ENCODE measurements around the gene NHEJ1. TPM values are rescaled to one million over a fixed set of nuclear protein-coding genes. Genes with fewer than 3 reads are reported as not detected.
A peak's percentile ranks its signal among the peaks of the same experiment; 100 is the strongest.

Gene NHEJ1
- polyA plus RNA-seq, 1 of the 3 experiments (the other 2 are of a cell fraction) = 16.3 TPM

- TF ChIP-seq, protein P1, sequence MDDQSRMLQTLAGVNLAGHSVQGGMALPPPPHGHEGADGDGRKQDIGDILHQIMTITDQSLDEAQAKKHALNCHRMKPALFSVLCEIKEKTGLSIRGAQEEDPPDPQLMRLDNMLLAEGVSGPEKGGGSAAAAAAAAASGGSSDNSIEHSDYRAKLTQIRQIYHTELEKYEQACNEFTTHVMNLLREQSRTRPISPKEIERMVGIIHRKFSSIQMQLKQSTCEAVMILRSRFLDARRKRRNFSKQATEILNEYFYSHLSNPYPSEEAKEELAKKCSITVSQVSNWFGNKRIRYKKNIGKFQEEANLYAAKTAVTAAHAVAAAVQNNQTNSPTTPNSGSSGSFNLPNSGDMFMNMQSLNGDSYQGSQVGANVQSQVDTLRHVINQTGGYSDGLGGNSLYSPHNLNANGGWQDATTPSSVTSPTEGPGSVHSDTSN (IDR thresholded peaks at IDR 0.05) = no peak; the same call in 1 of the 2 replicates
- TF ChIP-seq YY1 (IDR thresholded peaks at IDR 0.05; ENCODE audit: low read depth) (no peak), MXI1 (IDR thresholded peaks at IDR 0.05; ENCODE audit: low read depth, low read length) (peak; percentile 75), JUND (IDR thresholded peaks at IDR 0.05) (no peak), ELF1 (IDR thresholded peaks at IDR 0.05) (no peak), POLR2AphosphoS5 (IDR thresholded peaks at IDR 0.05; ENCODE audit: low read depth, low read length) (peak; percentile 97), GABPA (IDR thresholded peaks at IDR 0.05; ENCODE audit: low read depth) (0 out of 2 replicates have a peak, but pooled peaks have one; percentile 29), RCOR1 (IDR thresholded peaks at IDR 0.05; ENCODE audit: low read length) (no peak), SMC3 (IDR thresholded peaks at IDR 0.05; ENCODE audit: low read depth, low read length) (no peak), EP300 (IDR thresholded peaks at IDR 0.05; ENCODE audit: borderline replicate concordance in 1 of 2, low read depth in 1 of 2, low read length in 1 of 2) (no peak), TEAD4 (IDR thresholded peaks at IDR 0.05; ENCODE audit: borderline replicate concordance, insufficient read depth) (no peak), TAF1 (IDR thresholded peaks at IDR 0.05; ENCODE audit: borderline replicate concordance, low read depth, low read length) (peak; percentile 86), RFX5 (IDR thresholded peaks at IDR 0.05; ENCODE audit: low read length) (no peak), NFIC (IDR thresholded peaks at IDR 0.05; ENCODE audit: borderline replicate concordance) (no peak), FOSL2 (IDR thresholded peaks at IDR 0.05; ENCODE audit: borderline replicate concordance, low read depth) (no peak), RAD21 (IDR thresholded peaks at IDR 0.05; ENCODE audit: low read length) (0 out of 2 replicates have a peak, but pooled peaks have one; percentile 2), NRF1 (IDR thresholded peaks at IDR 0.05; ENCODE audit: low read depth, low read length) (peak; percentile 78), FOXM1 (IDR thresholded peaks at IDR 0.05; ENCODE audit: low read depth) (no peak), IRF3 (IDR thresholded peaks at IDR 0.05; ENCODE audit: low read depth, low read length) (no peak), TCF12 (IDR thresholded peaks at IDR 0.05) (no peak), GATA2 (CRISPR knock-in tag; IDR thresholded peaks at IDR 0.05) (no peak)
- TF ChIP-seq, protein P2, sequence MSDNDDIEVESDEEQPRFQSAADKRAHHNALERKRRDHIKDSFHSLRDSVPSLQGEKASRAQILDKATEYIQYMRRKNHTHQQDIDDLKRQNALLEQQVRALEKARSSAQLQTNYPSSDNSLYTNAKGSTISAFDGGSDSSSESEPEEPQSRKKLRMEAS (IDR thresholded peaks at IDR 0.05; ENCODE audit: low read depth) = peak; percentile 77; the same call in 1 of the 2 replicates
- TF ChIP-seq, protein P3, sequence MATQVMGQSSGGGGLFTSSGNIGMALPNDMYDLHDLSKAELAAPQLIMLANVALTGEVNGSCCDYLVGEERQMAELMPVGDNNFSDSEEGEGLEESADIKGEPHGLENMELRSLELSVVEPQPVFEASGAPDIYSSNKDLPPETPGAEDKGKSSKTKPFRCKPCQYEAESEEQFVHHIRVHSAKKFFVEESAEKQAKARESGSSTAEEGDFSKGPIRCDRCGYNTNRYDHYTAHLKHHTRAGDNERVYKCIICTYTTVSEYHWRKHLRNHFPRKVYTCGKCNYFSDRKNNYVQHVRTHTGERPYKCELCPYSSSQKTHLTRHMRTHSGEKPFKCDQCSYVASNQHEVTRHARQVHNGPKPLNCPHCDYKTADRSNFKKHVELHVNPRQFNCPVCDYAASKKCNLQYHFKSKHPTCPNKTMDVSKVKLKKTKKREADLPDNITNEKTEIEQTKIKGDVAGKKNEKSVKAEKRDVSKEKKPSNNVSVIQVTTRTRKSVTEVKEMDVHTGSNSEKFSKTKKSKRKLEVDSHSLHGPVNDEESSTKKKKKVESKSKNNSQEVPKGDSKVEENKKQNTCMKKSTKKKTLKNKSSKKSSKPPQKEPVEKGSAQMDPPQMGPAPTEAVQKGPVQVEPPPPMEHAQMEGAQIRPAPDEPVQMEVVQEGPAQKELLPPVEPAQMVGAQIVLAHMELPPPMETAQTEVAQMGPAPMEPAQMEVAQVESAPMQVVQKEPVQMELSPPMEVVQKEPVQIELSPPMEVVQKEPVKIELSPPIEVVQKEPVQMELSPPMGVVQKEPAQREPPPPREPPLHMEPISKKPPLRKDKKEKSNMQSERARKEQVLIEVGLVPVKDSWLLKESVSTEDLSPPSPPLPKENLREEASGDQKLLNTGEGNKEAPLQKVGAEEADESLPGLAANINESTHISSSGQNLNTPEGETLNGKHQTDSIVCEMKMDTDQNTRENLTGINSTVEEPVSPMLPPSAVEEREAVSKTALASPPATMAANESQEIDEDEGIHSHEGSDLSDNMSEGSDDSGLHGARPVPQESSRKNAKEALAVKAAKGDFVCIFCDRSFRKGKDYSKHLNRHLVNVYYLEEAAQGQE (IDR thresholded peaks at IDR 0.05; ENCODE audit: low read depth, low read length) = 0 out of 2 replicates have a peak, but pooled peaks have one; percentile 32
- TF ChIP-seq, protein P4, sequence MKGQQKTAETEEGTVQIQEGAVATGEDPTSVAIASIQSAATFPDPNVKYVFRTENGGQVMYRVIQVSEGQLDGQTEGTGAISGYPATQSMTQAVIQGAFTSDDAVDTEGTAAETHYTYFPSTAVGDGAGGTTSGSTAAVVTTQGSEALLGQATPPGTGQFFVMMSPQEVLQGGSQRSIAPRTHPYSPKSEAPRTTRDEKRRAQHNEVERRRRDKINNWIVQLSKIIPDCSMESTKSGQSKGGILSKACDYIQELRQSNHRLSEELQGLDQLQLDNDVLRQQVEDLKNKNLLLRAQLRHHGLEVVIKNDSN (IDR thresholded peaks at IDR 0.05; ENCODE audit: borderline replicate concordance, low read depth) = no peak
These were observed 45.9 kb upstream of the NHEJ1 start, which contains the start of gene ZFAND2B (continued) for GRCh38 chr2:219206328-219207133.
